Activated T-cell treated with anti-CD3 and anti-CD28 coated beads for 48 hours (primary cell): Measurements from ENCODE around the gene FXR1.
A peak's percentile ranks its signal among the peaks of the same experiment; 100 is the strongest.
"Not testable (repeated sequence)": the region's sequence is repeated elsewhere in the genome, so short reads cannot be mapped to it uniquely, and the experiment has no call there.

ENCODE experiments used
- DNase-seq: peaks from one replicate; pipeline ENCODE4 v3.0.0-alpha.2; 2020; ENCODE audit warnings: low read depth

The FXR1 gene

GRCh38 chr3:180912304-180913296 lies at the start of gene FXR1:
Gene FXR1, plus strand, starts transcription at chr3:180912670. Its CDS starts 16 bp downstream, at chr3:180912686.
- DNase-seq: peak; percentile 92

- no peak for DNase-seq
These were observed 42.3 kb upstream of the FXR1 start for GRCh38 chr3:180870008-180870699.

GRCh38 chr3:180871901-180872300 lies 40.6 kb upstream of the FXR1 start:
- DNase-seq: no peak

- DNase-seq: not testable (repeated sequence)
These were observed 40.0 kb upstream of the FXR1 start for GRCh38 chr3:180872430-180872829.

GRCh38 chr3:180875124-180875698 lies 37.3 kb upstream of the FXR1 start:
- no peak for DNase-seq

GRCh38 chr3:180881065-180881801 lies 31.2 kb upstream of the FXR1 start:
- DNase-seq: no peak

- no peak for DNase-seq
These were observed 30.4 kb upstream of the FXR1 start for GRCh38 chr3:180882115-180882514.

- DNase-seq: no peak
These were observed 23.4 kb upstream of the FXR1 start for GRCh38 chr3:180888992-180889560.

GRCh38 chr3:180898572-180898971 lies 13.9 kb upstream of the FXR1 start:
- no peak for DNase-seq

GRCh38 chr3:180909369-180910127 lies 2.9 kb upstream of the FXR1 start:
- no peak for DNase-seq

- DNase-seq: no peak
These were observed 1.6 kb upstream of the FXR1 start for GRCh38 chr3:180910823-180911222.

- DNase-seq: no peak
These were observed 580 bp upstream of the FXR1 start for GRCh38 chr3:180911876-180912303.

- no peak for DNase-seq
These were observed 1.3 kb downstream of the FXR1 start for GRCh38 chr3:180913581-180914404.

- DNase-seq: no peak
These were observed 6.1 kb downstream of the FXR1 start for GRCh38 chr3:180918542-180918941.

- no peak for DNase-seq
These were observed 9.8 kb downstream of the FXR1 start for GRCh38 chr3:180922242-180922641.

- no peak for DNase-seq
These were observed 11.1 kb downstream of the FXR1 start for GRCh38 chr3:180923561-180923960.

- no peak for DNase-seq
These were observed 14.1 kb downstream of the FXR1 start for GRCh38 chr3:180926526-180926925.

GRCh38 chr3:180929376-180929775 lies 16.9 kb downstream of the FXR1 start:
- no peak for DNase-seq

- no peak for DNase-seq
These were observed 18.1 kb downstream of the FXR1 start for GRCh38 chr3:180930526-180930925.

GRCh38 chr3:180932819-180933218 lies 20.3 kb downstream of the FXR1 start:
- no peak for DNase-seq
